Stimulated activated effector memory CD8-positive, alpha-beta T cell treated with anti-CD3 and anti-CD28 coated beads, Interleukin-12 subunit alpha, Interleukin-12 subunit beta, amount 100 ng/mL, for 72 hours (primary cell): ENCODE measurements around the gene MED31.
"Not testable (repeated sequence)": the region's sequence is repeated elsewhere in the genome, so short reads cannot be mapped to it uniquely, and the experiment has no call there.

ENCODE experiments used
- ATAC-seq: fragments of 150-1000 bp; cut with Tn5 transposase; 2 replicates; pipeline ENCODE4 v1.10.0; 2021
- DNase-seq, 2 donors: peaks; one replicate each; pipeline ENCODE4 v3.0.0; 2021 to 2022; ENCODE audit warnings: low spot score in 2 of 2
- H3K27ac Mint-ChIP-seq: one replicate; pipeline ENCODE4 v1.8.0; 2022; ENCODE audit warnings: mild to moderate bottlenecking, mixed read lengths
- H3K36me3 Mint-ChIP-seq: one replicate; pipeline ENCODE4 v1.8.0; 2022; ENCODE audit warnings: mild to moderate bottlenecking, mixed read lengths
- H3K4me1 Mint-ChIP-seq: one replicate; pipeline ENCODE4 v1.8.0; 2022; ENCODE audit warnings: mixed read lengths
- H3K4me3 Mint-ChIP-seq: one replicate; pipeline ENCODE4 v1.8.0; 2022; ENCODE audit warnings: mild to moderate bottlenecking, mixed read lengths
- H3K9me3 Mint-ChIP-seq: one replicate; pipeline ENCODE4 v1.8.0; 2022; ENCODE audit warnings: mixed read lengths

The MED31 gene

GRCh38 chr17:6630390-6630789 is 21.0 kb downstream of the MED31 start:
- H3K4me1 Mint-ChIP-seq: peaks cover 6% of the 10 kb centered on the region
- no peak for ATAC-seq
- DNase-seq: no peak
- no peak overlapping the region for H3K4me3 Mint-ChIP-seq
- no peaks in the 10 kb centered on the region for H3K9me3 Mint-ChIP-seq
- no peak overlapping the region for H3K27ac Mint-ChIP-seq
- peaks cover 96% of the 10 kb centered on the region for H3K36me3 Mint-ChIP-seq

- Mint-ChIP-seq H3K27ac (no peak overlapping the region), H3K4me3 (no peak overlapping the region), H3K9me3 (no peaks in the 10 kb centered on the region), H3K36me3 (peaks cover 97% of the 10 kb centered on the region), H3K4me1 (peaks cover 6% of the 10 kb centered on the region)
- DNase-seq (no peak), ATAC-seq (no peak)
These were observed 24.4 kb downstream of the MED31 start for GRCh38 chr17:6627019-6627418.

DNA sequence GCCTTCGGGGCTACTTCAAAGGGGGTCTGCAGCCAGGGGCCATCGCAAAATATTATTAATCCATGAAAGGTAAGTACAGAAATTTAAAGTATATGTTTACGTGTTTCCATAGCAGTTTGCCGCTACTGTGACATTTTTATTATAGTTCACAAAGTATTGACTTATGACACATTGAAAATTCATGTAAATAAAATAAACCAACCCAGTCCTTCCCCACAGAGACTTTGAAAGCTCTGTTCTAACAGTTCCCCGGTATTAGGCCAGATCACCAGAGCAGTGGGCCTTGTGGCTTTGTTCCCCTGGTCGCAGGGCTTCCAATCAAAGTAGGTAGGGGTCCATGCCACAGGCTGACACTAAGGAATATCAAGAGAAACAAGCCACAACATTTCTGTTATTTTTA is 24.8 kb downstream of the MED31 start:
- peaks cover 97% of the 10 kb centered on the region for H3K36me3 Mint-ChIP-seq
- no peak for DNase-seq
- ATAC-seq: no peak

DNA sequence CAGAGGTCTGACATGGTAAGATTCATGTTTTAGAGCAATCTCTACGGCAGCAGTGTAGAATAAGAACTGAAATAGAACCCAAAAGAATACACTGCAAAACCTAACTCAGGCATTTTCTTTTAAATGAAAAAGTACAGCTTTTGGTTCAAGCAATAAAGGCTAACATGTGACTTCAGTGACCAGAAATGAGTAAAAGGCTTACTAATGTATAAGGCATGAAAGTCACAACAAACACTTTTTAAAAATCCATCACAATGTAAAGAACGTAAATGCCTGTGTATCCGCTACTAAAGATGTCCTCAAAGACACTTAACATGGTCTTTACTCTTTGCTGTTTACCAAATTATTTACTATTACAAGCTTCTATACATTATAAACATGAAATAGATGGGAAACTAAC is 27.5 kb downstream of the MED31 start:
- Mint-ChIP-seq H3K9me3 (no peaks in the 10 kb centered on the region), H3K4me1 (no peaks in the 10 kb centered on the region), H3K27ac (no peak overlapping the region), H3K4me3 (no peak overlapping the region), H3K36me3 (peaks cover 90% of the 10 kb centered on the region)
- no peak for ATAC-seq
- DNase-seq: no peak

More for the DNA sequence above, 24.8 kb downstream of the MED31 start:
- Mint-ChIP-seq H3K27ac (no peak overlapping the region), H3K4me1 (peaks cover 6% of the 10 kb centered on the region), H3K9me3 (no peaks in the 10 kb centered on the region), H3K4me3 (no peak overlapping the region)

- Mint-ChIP-seq H3K4me1 (no peaks in the 10 kb centered on the region), H3K27ac (no peak overlapping the region), H3K4me3 (no peak overlapping the region), H3K36me3 (peaks cover 87% of the 10 kb centered on the region), H3K9me3 (no peaks in the 10 kb centered on the region)
- ATAC-seq (no peak), DNase-seq (no peak)
These were observed 40.2 kb downstream of the MED31 start for GRCh38 chr17:6611231-6611630.

GRCh38 chr17:6610011-6610410 is 41.4 kb downstream of the MED31 start:
- ATAC-seq (no peak), DNase-seq (no peak)
- H3K9me3 Mint-ChIP-seq: no peaks in the 10 kb centered on the region
- H3K4me1 Mint-ChIP-seq: no peaks in the 10 kb centered on the region
- peaks cover 87% of the 10 kb centered on the region for H3K36me3 Mint-ChIP-seq
- no peak overlapping the region for H3K4me3 Mint-ChIP-seq
- H3K27ac Mint-ChIP-seq: no peak overlapping the region

DNA sequence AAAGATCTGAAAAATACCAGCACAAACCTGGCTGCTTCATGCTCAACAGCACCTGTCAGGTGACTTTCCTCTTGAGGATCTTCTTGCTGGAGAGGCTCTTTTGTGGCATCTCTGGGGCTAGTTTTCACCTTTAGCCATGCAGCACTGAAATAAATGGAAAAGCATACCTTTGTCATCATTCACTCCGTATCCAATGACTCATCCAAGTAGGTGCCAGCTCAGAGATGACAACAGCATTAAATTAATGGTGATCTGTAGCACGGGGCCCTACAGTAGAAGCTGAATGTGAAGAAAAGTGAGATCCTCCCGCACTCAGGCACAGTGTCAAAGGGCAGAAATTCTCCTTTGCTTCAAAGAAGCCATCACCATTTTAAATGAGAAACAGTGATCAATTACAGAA is 43.1 kb downstream of the MED31 start:
- Mint-ChIP-seq H3K4me3 (no peak overlapping the region), H3K36me3 (peaks cover 89% of the 10 kb centered on the region)
- DNase-seq: no peak

DNA sequence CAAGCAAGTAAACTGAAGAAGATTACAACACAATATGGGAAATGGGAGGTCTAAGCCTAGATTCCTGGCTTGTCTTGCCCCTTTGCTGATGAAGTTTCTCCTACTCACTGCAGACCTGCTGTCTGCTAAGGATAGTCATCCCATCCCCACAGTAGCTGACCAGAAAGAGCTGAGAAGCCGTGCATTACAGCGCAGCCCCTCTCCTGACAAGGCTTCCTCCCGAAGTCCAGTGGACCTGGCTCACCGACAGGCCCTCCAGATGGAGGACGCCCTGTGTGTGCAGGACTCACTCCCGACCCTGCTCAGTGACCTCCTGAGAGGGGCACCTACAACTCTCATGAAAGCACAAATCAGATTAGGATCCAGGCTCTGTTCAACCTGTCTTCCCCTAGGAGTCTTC is 46.3 kb downstream of the MED31 start:
- Mint-ChIP-seq H3K27ac (no peak overlapping the region), H3K4me1 (no peaks in the 10 kb centered on the region), H3K9me3 (no peaks in the 10 kb centered on the region), H3K36me3 (peaks cover 86% of the 10 kb centered on the region), H3K4me3 (no peak overlapping the region)
- no peak for ATAC-seq
- DNase-seq: no peak

More for the DNA sequence above, 43.1 kb downstream of the MED31 start:
- ATAC-seq: no peak
- no peaks in the 10 kb centered on the region for H3K4me1 Mint-ChIP-seq
- no peak overlapping the region for H3K27ac Mint-ChIP-seq
- H3K9me3 Mint-ChIP-seq: no peaks in the 10 kb centered on the region

DNA sequence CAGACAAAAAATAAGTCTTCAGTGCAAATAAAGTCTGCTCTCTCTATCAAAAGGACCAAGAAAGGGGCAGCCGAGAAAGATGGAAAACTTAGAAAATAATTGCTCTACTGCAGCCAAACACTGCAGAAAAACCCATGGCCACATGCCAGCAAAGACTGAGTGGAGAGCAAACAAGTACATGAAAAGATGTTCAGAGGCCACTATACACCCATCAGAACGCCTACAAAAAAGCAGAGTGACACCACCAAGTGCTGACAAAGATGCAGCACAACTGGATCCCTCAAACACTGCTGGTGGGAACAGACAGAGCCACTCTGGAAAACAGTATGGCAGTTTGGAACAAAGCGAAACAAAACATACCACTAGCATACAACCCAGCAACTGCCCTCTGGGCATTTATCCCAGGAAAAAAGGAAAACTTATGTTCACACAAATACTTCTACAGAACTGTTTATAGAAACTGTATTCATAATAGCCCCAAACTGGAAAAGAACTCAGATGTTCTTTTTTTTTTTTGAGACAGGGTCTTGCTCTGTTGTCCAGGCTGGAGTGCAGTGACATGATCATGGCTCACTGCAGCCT is 47.6 kb downstream of the MED31 start:
- ATAC-seq (no peak), DNase-seq (no peak)
- Mint-ChIP-seq H3K4me1 (no peaks in the 10 kb centered on the region), H3K36me3 (peaks cover 85% of the 10 kb centered on the region), H3K4me3 (no peak overlapping the region), H3K9me3 (no peaks in the 10 kb centered on the region), H3K27ac (no peak overlapping the region)

DNA sequence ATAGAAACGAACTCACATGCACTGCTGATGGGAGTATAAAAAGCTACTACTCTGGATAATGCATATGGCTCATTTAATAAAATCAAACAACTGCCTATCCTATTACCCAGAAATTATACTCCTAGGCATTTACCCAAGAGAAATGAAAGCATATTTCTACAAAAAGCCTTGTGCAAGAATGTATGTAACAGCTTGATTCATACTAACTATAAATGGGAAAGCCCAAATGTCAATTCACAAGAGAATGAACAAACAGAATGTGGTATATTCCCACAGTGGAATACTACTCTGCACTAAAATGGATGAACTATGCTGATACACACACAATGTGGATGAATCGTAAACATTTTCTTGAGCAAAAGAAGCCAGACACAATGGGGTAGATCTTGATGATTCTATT is 49.3 kb downstream of the MED31 start:
- Mint-ChIP-seq H3K4me1 (no peaks in the 10 kb centered on the region), H3K27ac (peak overlapping the region; percentile 29), H3K36me3 (peaks cover 85% of the 10 kb centered on the region), H3K4me3 (no peak overlapping the region), H3K9me3 (no peaks in the 10 kb centered on the region)
- ATAC-seq: no peak
- no peak for DNase-seq

- H3K9me3 Mint-ChIP-seq: no peaks in the 10 kb centered on the region
- no peaks in the 10 kb centered on the region for H3K4me1 Mint-ChIP-seq
- H3K36me3 Mint-ChIP-seq: peaks cover 86% of the 10 kb centered on the region
- no peak overlapping the region for H3K27ac Mint-ChIP-seq
- ATAC-seq (no peak), DNase-seq (no peak)
- H3K4me3 Mint-ChIP-seq: no peak overlapping the region
These were observed 52.0 kb downstream of the MED31 start for GRCh38 chr17:6599364-6599763.

- no peak for ATAC-seq
- no peaks in the 10 kb centered on the region for H3K4me1 Mint-ChIP-seq
- no peak for DNase-seq
- H3K4me3 Mint-ChIP-seq: no peak overlapping the region
- H3K27ac Mint-ChIP-seq: no peak overlapping the region
- no peaks in the 10 kb centered on the region for H3K9me3 Mint-ChIP-seq
- peaks cover 86% of the 10 kb centered on the region for H3K36me3 Mint-ChIP-seq
These were observed 53.7 kb downstream of the MED31 start for GRCh38 chr17:6597727-6598126.

GRCh38 chr17:6596941-6597340 is 54.5 kb downstream of the MED31 start:
- Mint-ChIP-seq H3K27ac (no peak overlapping the region), H3K4me3 (no peak overlapping the region), H3K36me3 (peaks cover 86% of the 10 kb centered on the region), H3K9me3 (no peaks in the 10 kb centered on the region), H3K4me1 (no peaks in the 10 kb centered on the region)
- no peak for ATAC-seq
- no peak for DNase-seq

DNA sequence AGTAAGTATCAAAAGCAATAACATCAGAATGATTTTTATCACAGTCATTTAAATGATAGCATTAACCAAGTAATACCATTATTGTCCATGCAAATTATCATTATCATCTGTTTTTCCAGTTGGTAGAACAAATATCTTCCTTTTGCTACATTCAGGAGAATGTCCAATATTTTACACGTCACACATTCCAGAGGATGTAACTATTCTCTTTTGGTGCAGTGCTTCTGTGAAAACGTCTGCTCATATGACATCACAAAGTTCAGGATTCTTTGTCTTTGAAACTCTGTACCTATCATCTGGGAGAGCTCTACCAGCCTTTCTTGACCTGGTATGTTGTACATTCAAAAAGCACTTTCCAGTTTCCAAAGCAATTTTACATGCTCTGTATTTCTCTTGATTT is 54.9 kb downstream of the MED31 start:
- peaks cover 83% of the 10 kb centered on the region for H3K36me3 Mint-ChIP-seq
- no peaks in the 10 kb centered on the region for H3K4me1 Mint-ChIP-seq
- no peaks in the 10 kb centered on the region for H3K9me3 Mint-ChIP-seq
- no peak for ATAC-seq
- no peak overlapping the region for H3K4me3 Mint-ChIP-seq
- DNase-seq: no peak
- no peak overlapping the region for H3K27ac Mint-ChIP-seq

DNA sequence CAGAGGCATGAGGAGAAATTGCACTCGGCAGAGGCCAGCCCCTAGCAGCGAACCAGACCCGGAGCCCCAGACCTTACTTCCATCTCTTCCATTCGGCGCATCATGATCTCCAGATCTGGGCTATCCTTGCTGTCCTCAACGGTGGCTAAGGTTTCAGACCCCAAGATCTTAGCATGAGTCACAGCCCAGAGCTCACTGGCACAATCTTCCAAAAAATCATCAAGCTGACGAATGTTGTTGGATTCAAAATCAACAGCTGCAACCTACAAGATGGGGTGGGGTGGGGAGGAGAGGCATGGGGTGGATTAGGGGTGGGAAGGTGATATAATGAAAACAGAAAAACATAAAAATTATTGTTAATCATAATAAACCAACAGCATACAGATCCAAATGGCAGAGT is 55.3 kb downstream of the MED31 start:
- peaks cover 86% of the 10 kb centered on the region for H3K36me3 Mint-ChIP-seq
- no peak overlapping the region for H3K27ac Mint-ChIP-seq
- no peaks in the 10 kb centered on the region for H3K9me3 Mint-ChIP-seq
- H3K4me1 Mint-ChIP-seq: no peaks in the 10 kb centered on the region
- DNase-seq (no peak), ATAC-seq (no peak)
- no peak overlapping the region for H3K4me3 Mint-ChIP-seq

GRCh38 chr17:6593371-6593770 is 58.0 kb downstream of the MED31 start:
- DNase-seq, H3K27ac Mint-ChIP-seq, ATAC-seq, H3K4me1 Mint-ChIP-seq, H3K4me3 Mint-ChIP-seq, H3K9me3 Mint-ChIP-seq: not testable (repeated sequence)
- peaks cover 94% of the 10 kb centered on the region for H3K36me3 Mint-ChIP-seq
